Measurements from ENCODE around the gene WDFY4. TPM values are rescaled to one million over a fixed set of nuclear protein-coding genes. Genes with fewer than 3 reads are reported as not detected.

WDFY4 gene
- total and polyA plus RNA-seq, 2 experiments from 2014 or later = 0.14 TPM; not detected in 1

GRCh38 chr10:48894911-48895802 is 210.5 kb downstream of the WDFY4 start:
- Mint-ChIP-seq H3K27ac (no peak overlapping the region), H3K27me3 (ENCODE audit: insufficient read depth, low read depth, poor library complexity) (peaks cover 2% of the 10 kb centered on the region), H3K4me1 (peaks cover 3% of the 10 kb centered on the region; the same call in 1 of the 3 replicates), H3K9me3 (no peaks in the 10 kb centered on the region), H3K4me3 (no peak overlapping the region), H3K36me3 (ENCODE audit: low read depth) (no peaks in the 10 kb centered on the region)
- Histone ChIP-seq H3K79me2 (replicated peaks; ENCODE audit: insufficient read depth) (no peaks in the 10 kb centered on the region), H3K4me3 (no peak overlapping the region), H3F3A (replicated peaks; ENCODE audit: low read depth) (no peaks in the 10 kb centered on the region), H4K20me1 (replicated peaks; ENCODE audit: insufficient read depth) (no peaks in the 10 kb centered on the region), H2AFZ (no peak overlapping the region), H3K36me3 (ENCODE audit: insufficient read depth) (no peaks in the 10 kb centered on the region), H3K4me1 (ENCODE audit: insufficient read depth) (no peaks in the 10 kb centered on the region), H3K27me3 (ENCODE audit: insufficient read depth) (no peaks in the 10 kb centered on the region), H3K27ac (ENCODE audit: low read depth) (no peak overlapping the region), H3K4me2 (no peak overlapping the region), H3K9me2 (ENCODE audit: insufficient read depth) (no peaks in the 10 kb centered on the region)
- ATAC-seq (no peak), DNase-seq (ENCODE audit: low spot score) (no peak)
- TF ChIP-seq STAT1 (IDR thresholded peaks at IDR 0.05; ENCODE audit: unreplicated experiment) (no peak), NANOG (IDR thresholded peaks at IDR 0.05; ENCODE audit: borderline replicate concordance) (no peak), ETS1 (IDR thresholded peaks at IDR 0.05) (no peak), ZNF331 (CRISPR knock-in tag; IDR thresholded peaks at IDR 0.05; ENCODE audit: low read depth) (no peak), POLR2AphosphoS5 (IDR thresholded peaks at IDR 0.05; ENCODE audit: low read depth) (no peak), ZNF462 (CRISPR knock-in tag; IDR thresholded peaks at IDR 0.05) (no peak), CREB1 (CRISPR knock-in tag; IDR thresholded peaks at IDR 0.05; ENCODE audit: low read depth) (no peak), CTCF (conservative IDR thresholded peaks at IDR 0.05; ENCODE audit: low read depth in 2 of 2) (no peak), ZNF114 (CRISPR knock-in tag; IDR thresholded peaks at IDR 0.05) (no peak), EZH2phosphoT487 (IDR thresholded peaks at IDR 0.05; ENCODE audit: unreplicated experiment) (no peak), JUNB (IDR thresholded peaks at IDR 0.05; ENCODE audit: unreplicated experiment) (no peak), EZH2 (IDR thresholded peaks at IDR 0.05; ENCODE audit: low read depth, unreplicated experiment) (no peak), REST (IDR thresholded peaks at IDR 0.05; ENCODE audit: unreplicated experiment) (no peak)
